ENCODE data around the gene PA2G4.

The PA2G4 gene

DNA sequence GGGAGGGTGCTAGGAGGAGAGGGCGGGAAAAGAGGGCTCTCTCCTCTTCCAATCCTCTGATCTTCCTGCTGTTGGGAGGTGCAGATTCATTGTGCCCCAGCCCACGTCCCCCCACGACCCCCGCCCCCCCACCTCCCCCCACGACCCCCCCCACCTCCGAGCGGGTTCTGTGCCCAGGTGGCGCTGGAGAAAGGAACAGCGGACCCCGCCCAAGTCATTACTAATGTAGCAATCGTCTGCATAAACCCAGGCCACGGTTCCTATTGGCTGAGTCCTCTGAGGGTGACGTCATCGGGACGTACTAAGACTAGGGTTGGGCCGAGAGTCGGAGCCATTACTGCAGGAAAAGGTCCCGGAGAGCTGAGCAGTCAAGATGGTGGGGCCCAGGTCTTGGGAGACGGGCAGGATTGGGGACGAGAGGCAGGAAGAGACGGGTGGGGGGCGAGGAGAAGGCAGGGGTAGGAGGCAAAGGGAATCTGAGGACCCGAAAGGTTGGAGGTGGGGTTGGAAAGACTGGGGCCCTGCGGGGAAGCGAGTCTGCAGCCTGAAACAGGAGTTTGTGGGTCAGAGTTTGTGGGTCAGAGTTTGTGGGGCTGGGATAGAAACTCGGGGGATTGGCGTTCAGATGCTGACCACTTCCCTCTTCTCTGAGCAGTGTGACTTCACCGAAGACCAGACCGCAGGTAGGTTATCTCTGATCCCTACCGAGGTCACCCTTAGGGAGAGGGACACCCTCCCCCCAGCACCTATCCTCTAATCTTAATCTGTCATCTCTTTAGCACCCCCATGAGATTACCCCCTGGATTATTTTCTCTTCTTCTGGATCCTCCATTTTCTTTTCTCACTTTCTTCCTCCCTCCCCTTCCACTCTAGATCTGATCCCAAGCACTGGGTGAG is 53.9 kb downstream of the PA2G4 start, which contains the start of gene MYL6:
Gene MYL6, plus strand, starts transcription at position 331 of the 897 bp plus-strand sequence. Its CDS starts 43 bp downstream, at position 374.
- Mint-ChIP-seq H3K9me3 (no peaks in the 10 kb centered on the region), H3K4me3 (peak within 1 kb of the TSS; percentile 96), H3K4me1 (peaks cover 38% of the 10 kb centered on the region), H3K36me3 (peaks cover 20% of the 10 kb centered on the region), H3K27me3 (no peaks in the 10 kb centered on the region), H3K27ac (peak within 1 kb of the TSS; percentile 98)
- DNase-seq (ENCODE audit: low spot score in 2 of 2) (peak; percentile 77 to 84), ATAC-seq (ENCODE audit: low read depth) (peak; percentile 90)

DNA sequence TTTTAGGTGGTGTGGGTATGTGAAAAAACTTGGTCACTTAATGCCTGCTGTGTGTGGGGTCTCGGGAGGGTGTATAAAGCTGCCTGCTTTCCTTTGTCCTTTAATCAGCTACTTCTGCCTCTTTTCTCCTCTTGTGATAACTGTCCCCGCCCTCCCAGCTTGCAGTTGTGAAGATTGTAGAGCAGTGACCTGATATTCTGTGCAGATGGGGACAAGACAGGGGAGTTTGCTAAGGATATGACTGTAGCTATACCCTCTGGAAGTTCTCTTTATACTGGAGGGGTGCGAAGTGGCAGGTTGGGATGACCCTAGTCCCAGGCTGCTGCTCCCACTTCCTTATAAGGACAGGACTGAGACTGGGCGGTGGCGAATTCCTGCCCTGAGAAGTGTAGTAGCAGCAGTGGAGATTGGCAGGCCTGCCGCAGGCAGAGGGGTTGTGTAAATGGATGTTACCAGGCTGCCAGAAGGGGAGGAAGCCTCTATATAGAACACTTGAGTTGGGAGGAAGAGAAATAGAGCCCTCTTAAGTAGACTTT is 54.6 kb downstream of the PA2G4 start:
- H3K9me3 Mint-ChIP-seq, result no peaks in the 10 kb centered on the region
- H3K27ac Mint-ChIP-seq, result peak overlapping the region; percentile 98
- peaks cover 35% of the 10 kb centered on the region for H3K4me1 Mint-ChIP-seq
- peaks cover 22% of the 10 kb centered on the region for H3K36me3 Mint-ChIP-seq
- no peaks in the 10 kb centered on the region for H3K27me3 Mint-ChIP-seq
- DNase-seq (ENCODE audit: low spot score in 2 of 2) (no peak), ATAC-seq (ENCODE audit: low read depth) (no peak)
- peak overlapping the region; percentile 96 for H3K4me3 Mint-ChIP-seq

DNA sequence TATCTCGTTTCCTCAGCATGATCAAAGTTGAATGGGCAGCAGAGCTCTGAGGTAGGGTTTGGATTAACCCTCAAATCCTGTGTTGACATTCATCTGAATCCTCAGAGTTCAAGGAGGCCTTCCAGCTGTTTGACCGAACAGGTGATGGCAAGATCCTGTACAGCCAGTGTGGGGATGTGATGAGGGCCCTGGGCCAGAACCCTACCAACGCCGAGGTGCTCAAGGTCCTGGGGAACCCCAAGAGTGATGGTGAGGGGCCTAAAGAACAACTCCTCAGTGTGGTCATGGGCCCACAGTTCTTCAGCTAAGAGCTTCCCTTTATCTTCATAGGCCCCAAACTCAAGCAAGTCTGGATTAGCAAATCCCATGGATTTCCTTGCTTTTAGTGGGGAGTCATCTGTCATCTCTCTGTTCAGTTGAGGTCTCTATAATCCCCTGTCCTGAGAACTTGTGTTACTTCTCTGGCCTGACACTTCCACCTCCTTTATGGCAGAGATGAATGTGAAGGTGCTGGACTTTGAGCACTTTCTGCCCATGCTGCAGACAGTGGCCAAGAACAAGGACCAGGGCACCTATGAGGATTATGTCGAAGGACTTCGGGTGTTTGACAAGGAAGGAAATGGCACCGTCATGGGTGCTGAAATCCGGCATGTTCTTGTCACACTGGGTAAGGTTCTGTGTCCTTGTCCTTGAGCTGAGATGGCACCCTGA is 55.3 kb downstream of the PA2G4 start:
- H3K4me1 Mint-ChIP-seq, result peaks cover 35% of the 10 kb centered on the region
- H3K27ac Mint-ChIP-seq, result peak overlapping the region; percentile 98
- ATAC-seq (ENCODE audit: low read depth) (no peak), DNase-seq (ENCODE audit: low spot score in 2 of 2) (no peak)
- peak overlapping the region; percentile 96 for H3K4me3 Mint-ChIP-seq
- no peaks in the 10 kb centered on the region for H3K9me3 Mint-ChIP-seq
- H3K36me3 Mint-ChIP-seq, result peaks cover 27% of the 10 kb centered on the region
- no peaks in the 10 kb centered on the region for H3K27me3 Mint-ChIP-seq

DNA sequence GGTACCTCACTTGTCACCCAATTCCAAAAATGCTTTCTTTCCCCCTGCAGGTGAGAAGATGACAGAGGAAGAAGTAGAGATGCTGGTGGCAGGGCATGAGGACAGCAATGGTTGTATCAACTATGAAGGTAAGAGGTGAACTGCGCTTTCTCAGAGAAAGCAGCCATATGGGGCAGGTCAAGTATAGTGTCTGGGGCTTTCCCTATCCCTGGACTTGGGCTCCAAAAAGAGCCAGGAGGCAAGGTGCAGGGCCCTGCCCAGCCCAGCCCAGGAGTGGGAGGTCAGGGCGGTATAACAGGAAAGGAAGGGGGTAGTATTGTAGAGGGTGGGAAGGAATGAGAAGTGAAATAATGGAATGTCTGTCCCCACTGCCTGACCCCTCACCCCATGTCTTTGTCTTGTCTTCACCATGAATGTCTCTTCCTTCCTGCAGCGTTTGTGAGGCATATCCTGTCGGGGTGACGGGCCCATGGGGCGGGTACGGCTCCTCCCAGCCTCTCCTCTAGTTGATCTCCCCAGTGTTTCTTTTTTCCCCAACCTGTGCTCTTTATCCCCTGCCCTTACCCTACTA is 55.9 kb downstream of the PA2G4 start:
- DNase-seq (ENCODE audit: low spot score in 2 of 2) (no peak), ATAC-seq (ENCODE audit: low read depth) (no peak)
- H3K27me3 Mint-ChIP-seq, result no peaks in the 10 kb centered on the region
- H3K9me3 Mint-ChIP-seq, result no peaks in the 10 kb centered on the region
- H3K4me3 Mint-ChIP-seq, result peak overlapping the region; percentile 96
- peak overlapping the region; percentile 98 for H3K27ac Mint-ChIP-seq
- H3K36me3 Mint-ChIP-seq, result peaks cover 27% of the 10 kb centered on the region
- H3K4me1 Mint-ChIP-seq, result peaks cover 35% of the 10 kb centered on the region

DNA sequence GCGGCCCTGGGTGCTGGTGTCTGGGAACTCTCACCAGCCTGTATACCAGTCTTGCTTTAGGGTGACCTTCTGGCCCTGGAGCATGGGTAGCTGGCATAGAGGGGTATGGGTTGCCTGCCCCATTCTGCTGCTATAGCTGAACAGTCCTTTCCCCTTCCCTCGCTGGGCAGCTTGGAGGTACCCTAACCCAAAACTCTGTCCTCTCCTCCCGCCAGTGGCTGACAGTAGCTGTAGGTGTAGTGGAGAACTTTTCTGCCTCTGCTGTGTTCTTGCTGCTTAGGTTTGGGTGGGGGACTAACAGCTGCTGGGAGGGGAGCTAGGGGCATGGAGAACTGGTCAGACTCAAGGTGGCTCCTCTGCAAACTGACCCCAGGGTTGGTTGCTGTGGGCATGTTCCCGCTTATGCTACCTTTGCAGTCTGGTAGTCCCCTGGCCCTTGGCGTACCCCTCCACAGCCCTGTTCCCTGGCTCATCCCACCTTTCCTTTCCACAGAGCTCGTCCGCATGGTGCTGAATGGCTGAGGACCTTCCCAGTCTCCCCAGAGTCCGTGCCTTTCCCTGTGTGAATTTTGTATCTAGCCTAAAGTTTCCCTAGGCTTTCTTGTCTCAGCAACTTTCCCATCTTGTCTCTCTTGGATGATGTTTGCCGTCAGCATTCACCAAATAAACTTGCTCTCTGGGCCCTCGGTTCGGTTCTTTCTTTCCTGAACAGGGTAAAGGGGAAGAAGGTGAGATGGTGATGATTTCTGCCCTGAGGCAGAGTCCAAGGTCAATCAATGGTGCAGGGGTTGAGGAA is 56.7 kb downstream of the PA2G4 start:
- DNase-seq (ENCODE audit: low spot score in 2 of 2) (no peak), ATAC-seq (ENCODE audit: low read depth) (no peak)
- peaks cover 30% of the 10 kb centered on the region for H3K4me1 Mint-ChIP-seq
- no peaks in the 10 kb centered on the region for H3K9me3 Mint-ChIP-seq
- peak overlapping the region; percentile 96 for H3K4me3 Mint-ChIP-seq
- H3K27me3 Mint-ChIP-seq, result no peaks in the 10 kb centered on the region
- H3K27ac Mint-ChIP-seq, result peak overlapping the region; percentile 98
- H3K36me3 Mint-ChIP-seq, result peaks cover 27% of the 10 kb centered on the region

DNA sequence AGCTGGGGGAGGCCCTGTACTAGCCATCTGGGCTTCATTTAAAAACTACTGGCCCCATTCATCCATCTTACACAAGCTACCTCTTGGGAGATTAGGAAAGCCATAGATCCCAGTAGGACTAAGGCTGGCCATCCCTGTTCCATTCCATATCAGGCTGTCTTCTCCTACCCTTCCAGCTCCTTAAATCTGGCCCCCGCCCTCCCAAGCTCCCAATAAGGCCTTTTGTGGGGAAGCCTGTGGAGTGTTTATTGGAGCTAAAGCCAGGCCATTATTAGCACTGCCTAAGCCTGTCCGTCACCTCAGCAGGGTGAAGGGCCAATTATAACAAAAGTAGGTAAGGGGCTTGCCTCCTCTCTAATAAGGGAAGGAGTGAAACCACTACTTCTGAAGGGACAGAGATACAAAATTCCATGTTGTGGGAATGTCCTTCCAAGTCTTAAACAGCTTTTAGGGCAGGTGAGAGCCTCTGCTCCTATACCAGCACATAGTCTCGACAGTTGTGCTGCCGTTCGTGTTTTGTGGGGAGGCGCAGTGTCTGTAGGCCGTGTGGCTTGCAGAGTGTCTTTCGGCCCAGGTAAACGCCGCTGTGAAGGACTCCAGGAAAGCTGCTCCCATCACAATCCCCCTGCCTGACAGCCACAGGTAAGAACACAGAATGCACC is 57.5 kb downstream of the PA2G4 start:
- DNase-seq (ENCODE audit: low spot score in 2 of 2) (no peak), ATAC-seq (ENCODE audit: low read depth) (no peak)
- Mint-ChIP-seq H3K36me3 (peaks cover 27% of the 10 kb centered on the region), H3K4me3 (no peak overlapping the region), H3K27me3 (no peaks in the 10 kb centered on the region), H3K9me3 (no peaks in the 10 kb centered on the region), H3K27ac (peak overlapping the region; percentile 98), H3K4me1 (peaks cover 30% of the 10 kb centered on the region)

DNA sequence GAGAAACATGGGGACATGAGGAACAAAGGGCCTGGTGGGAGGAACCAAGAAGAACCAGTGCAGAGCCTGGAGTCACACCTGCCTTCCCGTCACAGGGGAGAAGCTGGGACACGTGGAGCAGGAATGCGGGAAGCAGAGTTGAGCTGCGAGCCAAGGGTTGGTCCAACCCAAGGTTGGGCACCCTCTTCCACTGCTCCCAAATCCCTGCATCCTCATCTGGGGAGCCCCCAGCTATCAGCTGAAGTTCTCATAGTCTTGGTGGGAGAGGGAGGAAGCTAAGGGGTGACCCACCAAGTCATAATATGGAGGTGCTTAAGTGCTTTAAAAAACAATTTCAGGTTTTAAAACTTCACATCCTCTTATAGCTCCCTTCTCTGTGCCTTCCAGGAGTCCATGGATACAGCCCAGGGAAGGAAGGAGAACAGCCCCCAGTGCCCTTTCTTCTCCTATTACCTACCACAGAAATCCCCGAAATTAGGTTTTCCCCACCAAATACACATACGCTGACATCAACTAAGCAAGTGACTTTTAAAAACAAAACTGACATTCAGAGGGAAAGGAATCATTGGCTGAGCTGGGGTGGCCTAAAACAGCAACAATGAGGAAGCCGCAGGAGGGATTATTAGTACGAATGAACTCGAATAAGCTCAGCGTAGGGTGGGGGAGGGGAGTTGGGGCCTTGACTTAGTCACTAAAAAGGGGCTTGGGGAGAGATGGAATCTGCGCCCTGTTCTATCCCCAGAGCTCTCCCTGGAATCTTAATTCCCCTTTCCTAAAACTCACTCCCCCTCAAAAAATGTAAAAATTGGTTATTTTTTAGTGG is 58.3 kb downstream of the PA2G4 start:
- Mint-ChIP-seq H3K27me3 (no peaks in the 10 kb centered on the region), H3K4me1 (peaks cover 28% of the 10 kb centered on the region), H3K9me3 (no peaks in the 10 kb centered on the region), H3K27ac (no peak overlapping the region), H3K4me3 (no peak overlapping the region), H3K36me3 (peaks cover 31% of the 10 kb centered on the region)
- no peak for ATAC-seq (ENCODE audit: low read depth)
- DNase-seq (ENCODE audit: low spot score in 2 of 2), result no peak

All from memory B cell (primary cell).